NCI-H1105 treated with DMSO at 0.1 percent for 48 hours (cell line): ENCODE measurements around the gene RUNX1.

ENCODE experiments used
- DNase-seq: peaks from one replicate; lab custom pipeline; 2025; lab: John Stamatoyannopoulos, UW

The RUNX1 gene

GRCh38 chr21:35048706-35049617 is at the start of gene RUNX1:
RUNX1 (minus strand) TSS chr21:35049302.
- no peak for DNase-seq

GRCh38 chr21:35097525-35097924 is 48.4 kb upstream of the RUNX1 start:
- DNase-seq, result no peak

- DNase-seq, result no peak
These were observed 47.9 kb upstream of the RUNX1 start for GRCh38 chr21:35096959-35097358.

GRCh38 chr21:35095859-35096291 is 46.8 kb upstream of the RUNX1 start:
- no peak for DNase-seq

- no peak for DNase-seq
These were observed 44.4 kb upstream of the RUNX1 start for GRCh38 chr21:35093514-35093913.

GRCh38 chr21:35091496-35091895 is 42.4 kb upstream of the RUNX1 start:
- no peak for DNase-seq

- DNase-seq, result no peak
These were observed 41.3 kb upstream of the RUNX1 start for GRCh38 chr21:35090403-35090802.

GRCh38 chr21:35088319-35088771 is 39.2 kb upstream of the RUNX1 start:
- no peak for DNase-seq

- DNase-seq, result no peak
These were observed 37.3 kb upstream of the RUNX1 start for GRCh38 chr21:35086357-35086756.

GRCh38 chr21:35084869-35085268 is 35.8 kb upstream of the RUNX1 start:
- no peak for DNase-seq

GRCh38 chr21:35083246-35083645 is 34.1 kb upstream of the RUNX1 start:
- DNase-seq, result no peak

- DNase-seq, result no peak
These were observed 32.8 kb upstream of the RUNX1 start for GRCh38 chr21:35081861-35082260.

- no peak for DNase-seq
These were observed 30.1 kb upstream of the RUNX1 start for GRCh38 chr21:35079181-35079580.

GRCh38 chr21:35077975-35078374 is 28.9 kb upstream of the RUNX1 start:
- no peak for DNase-seq

GRCh38 chr21:35077466-35077865 is 28.4 kb upstream of the RUNX1 start:
- no peak for DNase-seq

GRCh38 chr21:35075546-35075945 is 26.4 kb upstream of the RUNX1 start:
- DNase-seq, result no peak

GRCh38 chr21:35072960-35073359 is 23.9 kb upstream of the RUNX1 start:
- no peak for DNase-seq

GRCh38 chr21:35072557-35072956 is 23.5 kb upstream of the RUNX1 start:
- no peak for DNase-seq

- no peak for DNase-seq
These were observed 22.2 kb upstream of the RUNX1 start for GRCh38 chr21:35071347-35071746.

- no peak for DNase-seq
These were observed 21.3 kb upstream of the RUNX1 start for GRCh38 chr21:35070436-35070835.

GRCh38 chr21:35066824-35067223 is 17.7 kb upstream of the RUNX1 start:
- DNase-seq, result no peak

- no peak for DNase-seq
These were observed 14.5 kb upstream of the RUNX1 start for GRCh38 chr21:35063428-35064172.

- DNase-seq, result no peak
These were observed 12.9 kb upstream of the RUNX1 start for GRCh38 chr21:35062016-35062415.
